ENCODE results near the gene NFIB. TPM values are rescaled to one million over a fixed set of nuclear protein-coding genes. Genes with fewer than 3 reads are reported as not detected.

Gene NFIB
- total and polyA plus RNA-seq, 2 of the 4 experiments (the other 2 are of a cell fraction): 1.4 to 2.0 TPM

GRCh38 chr9:14092344-14092743, 221.6 kb downstream of the NFIB start:
- no peak overlapping the region for H2BK15ac ChIP-seq (ENCODE audit: low read depth, low read length)
- dilution Hi-C loops (cut with HindIII; ENCODE audit: low sequenced_read_pairs, unreplicated experiment): no loop called here
- no peak overlapping the region for H3K23ac ChIP-seq (ENCODE audit: low read depth, low read length)
- ATAC-seq (ENCODE audit: low read depth) (no peak), DNase-seq (no peak)
- H2AK9ac ChIP-seq (replicated peaks; ENCODE audit: low read depth, low read length, poor library complexity): no peak overlapping the region
- no peak overlapping the region for H3K14ac ChIP-seq (replicated peaks; ENCODE audit: low read depth, low read length)
- H3K27me3 ChIP-seq (ENCODE audit: control insufficient read depth, insufficient read depth, low read length): peaks cover 5% of the 10 kb centered on the region
- H3K4me3 ChIP-seq (ENCODE audit: insufficient read depth, low read depth, low read length): no peak overlapping the region
- H2AFZ ChIP-seq (replicated peaks; ENCODE audit: low read length, poor library complexity): no peak overlapping the region
- no peaks in the 10 kb centered on the region for H3K9me1 ChIP-seq (ENCODE audit: insufficient read depth, low read length)
- H4K5ac ChIP-seq (ENCODE audit: low read depth, low read length): no peak overlapping the region
- no peak overlapping the region for H2BK120ac ChIP-seq (ENCODE audit: low read depth, low read length)
- TF ChIP-seq MXI1 (IDR thresholded peaks at IDR 0.05; ENCODE audit: borderline replicate concordance, low read depth, low read length): no peak
- peak; percentile 28; the same call in 1 of the 2 replicates for TF ChIP-seq CEBPB (IDR thresholded peaks at IDR 0.05; ENCODE audit: low read depth, low read length)
- no peak for TF ChIP-seq RCOR1 (IDR thresholded peaks at IDR 0.05; ENCODE audit: insufficient replicate concordance, low read length)
- no peak for TF ChIP-seq SMC3 (IDR thresholded peaks at IDR 0.05; ENCODE audit: low read depth, low read length)
- no peak overlapping the region for H3K4ac ChIP-seq (ENCODE audit: low read depth, low read length)
- H4K91ac ChIP-seq (ENCODE audit: insufficient read depth, low read depth, low read length): no peak overlapping the region
- intact Hi-C loops (cut with micrococcal nuclease): loop anchor here (10.0 kb wide), 1 partner anchor 342 kb away; no protein-coding TSS in a partner anchor
- no peak overlapping the region for H2BK5ac ChIP-seq (ENCODE audit: low read depth, low read length, poor library complexity, severe bottlenecking)
- CTCF ChIA-PET: no interaction called here
- BruUV-seq (replicated peaks): no TSS peak
- H3K18ac ChIP-seq (ENCODE audit: low read depth, low read length): no peak overlapping the region
- H3K4me1 ChIP-seq (ENCODE audit: control insufficient read depth, insufficient read depth, low read length): no peaks in the 10 kb centered on the region
- no peak overlapping the region for H4K8ac ChIP-seq (ENCODE audit: low read depth in 2 of 2, low read length in 2 of 2)
- H3K9me3 ChIP-seq (ENCODE audit: control insufficient read depth, insufficient read depth, low read length): no peaks in the 10 kb centered on the region
- H3K27ac ChIP-seq (ENCODE audit: insufficient read depth, low read length): no peak overlapping the region
- no peak overlapping the region for H3K9ac ChIP-seq (ENCODE audit: low read depth, low read length)
- no peak overlapping the region for H3K4me2 ChIP-seq (ENCODE audit: low read depth, low read length)
- WGBS, 2 experiments (ENCODE audit: extremely low coverage in 2 of 2, insufficient read length in 1 of 2): no CpG with 5 or more reads among the region's 1 CpG
- no peaks in the 10 kb centered on the region for H3K79me1 ChIP-seq (ENCODE audit: low read depth in 1 of 2, low read length in 2 of 2)
- no peak overlapping the region for H2AK5ac ChIP-seq (ENCODE audit: low read depth, low read length)
- no peaks in the 10 kb centered on the region for H3K36me3 ChIP-seq (ENCODE audit: control insufficient read depth, insufficient read depth, low read length)
- H4K20me1 ChIP-seq (ENCODE audit: insufficient read depth, low read length): no peaks in the 10 kb centered on the region
- in situ Hi-C loops (cut with MboI; ENCODE audit: low sequenced_read_pairs): no loop called here
- H3K56ac ChIP-seq (ENCODE audit: extremely low read depth, insufficient read depth, low read length): no peak overlapping the region
- POLR2A ChIA-PET (ENCODE audit: unreplicated experiment): no interaction called here
- no peak overlapping the region for H2BK20ac ChIP-seq (ENCODE audit: low read depth, low read length)
